HTERT RPE-1 (cell line): Measurements from ENCODE around the gene LDHD.

Experiments
- in situ Hi-C: fragments of 300-500 bp; cut with MboI; formaldehyde crosslinking; loops from 4 replicates; pipeline ENCODE4 v1.14.3; 2020; ENCODE audit warnings: low sequenced_read_pairs

LDHD gene

DNA sequence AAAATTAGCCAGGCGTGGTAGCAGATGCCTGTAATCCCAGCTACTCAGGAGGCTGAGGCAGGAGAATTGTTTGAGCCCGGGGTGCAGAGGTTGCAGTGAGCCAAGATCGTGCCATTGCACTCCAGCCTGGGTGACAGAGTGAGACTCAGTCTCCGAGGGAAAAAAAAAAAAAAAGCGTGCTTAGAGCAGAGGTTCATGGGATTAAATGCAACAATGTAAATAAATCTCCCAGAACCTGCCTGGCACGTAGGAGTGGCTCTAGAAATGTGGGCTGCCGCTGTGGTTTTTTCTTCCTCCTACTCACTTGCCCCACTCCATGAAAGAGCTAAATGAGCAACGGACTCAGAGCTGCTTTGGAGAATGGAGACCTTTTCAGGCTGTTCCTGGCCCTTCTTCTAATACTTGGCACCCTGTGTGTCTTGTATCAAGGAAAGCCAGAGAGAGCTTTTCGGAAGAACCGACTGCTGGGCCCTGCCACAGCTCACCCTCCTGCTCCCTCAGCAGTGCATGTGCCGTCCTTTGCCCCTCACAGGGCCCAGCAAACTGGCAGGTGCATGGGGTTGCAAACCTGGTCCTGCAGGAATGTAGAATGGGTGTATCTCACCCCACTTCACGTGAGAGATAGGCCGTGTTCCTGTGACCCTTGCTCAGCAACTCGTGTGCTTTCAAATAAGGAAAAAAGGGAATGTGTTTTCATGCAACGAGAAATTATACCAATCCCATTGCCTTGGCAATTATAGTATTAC lies 52.0 kb downstream of the LDHD start:
- in situ Hi-C loops = no loop called here

DNA sequence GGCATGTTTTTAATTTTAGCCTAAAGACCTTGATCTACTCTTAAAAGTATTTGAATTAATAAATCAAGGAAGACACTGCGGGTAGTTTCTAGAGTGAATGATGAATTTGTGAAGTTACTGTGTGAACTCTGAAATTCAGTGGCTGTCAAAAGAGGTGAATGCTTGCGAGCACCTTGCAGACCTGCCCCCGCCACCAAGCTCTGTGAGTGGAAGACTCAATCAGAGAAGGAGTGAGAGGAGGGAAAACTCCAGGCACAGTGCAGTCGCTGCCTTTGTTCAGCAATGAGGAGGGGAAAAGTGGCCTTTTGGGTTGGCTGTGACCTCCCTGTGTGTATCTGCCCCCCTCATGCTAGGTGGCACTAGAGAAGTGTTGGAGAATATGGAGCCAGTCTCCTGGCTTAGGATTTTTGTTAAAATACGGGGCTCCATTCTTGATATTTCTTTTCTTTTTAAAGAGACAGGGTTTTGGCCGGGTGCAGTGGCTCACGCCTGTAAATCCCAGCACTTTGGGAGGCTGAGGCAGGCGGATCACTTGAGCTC lies 53.0 kb downstream of the LDHD start:
- in situ Hi-C loops = no loop called here

GRCh38 chr16:75062976-75063346 lies 53.6 kb downstream of the LDHD start:
- in situ Hi-C loops = no loop called here

- in situ Hi-C loops = no loop called here
Measured at GRCh38 chr16:75062135-75062975, 54.2 kb downstream of the LDHD start.
